HepG2 (cell line): ENCODE results near the gene CD72. TPM values are rescaled to one million over a fixed set of nuclear protein-coding genes. Genes with fewer than 3 reads are reported as not detected.

Experiments
- ARID3A ChIP-seq: IDR thresholded peaks from 2 replicates; pipeline ENCODE4 v1.6.1; 2012; ENCODE audit warnings: low read depth, low read length, improper control_type of control experiment
- BHLHE40 ChIP-seq: IDR thresholded peaks from 2 replicates; pipeline ENCODE4 v1.6.1; 2011; ENCODE audit warnings: low read length, improper control_type of control experiment
- CREM ChIP-seq, 2 experiments: sonication (generic) in 1 of 2; formaldehyde crosslinking in 1 of 2; IDR thresholded peaks; 2 replicates each; pipeline versions ENCODE4 v1.4.0 to v1.6.1; 2016 to 2020; ENCODE audit warnings: antibody characterized with exemption in 1 of 2, mild to moderate bottlenecking in 1 of 2, missing genetic modification reagents in 1 of 2
- HES4 ChIP-seq: sonication (generic); formaldehyde crosslinking; IDR thresholded peaks from 2 replicates; pipeline ENCODE4 v1.9.0; 2021; ENCODE audit warnings: mild to moderate bottlenecking, missing genetic modification reagents, borderline replicate concordance
- HOXA7 ChIP-seq: sonication (generic); formaldehyde crosslinking; IDR thresholded peaks from 2 replicates; pipeline ENCODE4 v1.8.1; 2022; ENCODE audit warnings: mild to moderate bottlenecking, missing genetic modification reagents, moderate library complexity
- MAFF ChIP-seq: IDR thresholded peaks from 2 replicates; pipeline ENCODE4 v1.6.1; 2011; ENCODE audit warnings: low read depth, low read length, improper control_type of control experiment
- NCOR1 ChIP-seq: fragments of 200-600 bp; sonication (generic); IDR thresholded peaks from 2 replicates; pipeline ENCODE4 v1.7.0; 2017; ENCODE audit warnings: antibody characterized with exemption, low read length, borderline replicate concordance
- PRPF4 ChIP-seq: fragments of 200-400 bp; formaldehyde crosslinking; IDR thresholded peaks from 2 replicates; pipeline ENCODE4 v1.6.1; 2016; ENCODE audit warnings: low read length, low read depth; ENCODE audit not compliant: poor library complexity, severe bottlenecking
- RERE ChIP-seq: IDR thresholded peaks from 2 replicates; pipeline ENCODE4 v1.6.1; 2016; ENCODE audit warnings: low read depth, missing genetic modification reagents, missing compliant biosample characterization
- SCMH1 ChIP-seq: sonication (generic); formaldehyde crosslinking; IDR thresholded peaks from 2 replicates; pipeline ENCODE4 v1.9.0; 2021; ENCODE audit warnings: missing genetic modification reagents, mild to moderate bottlenecking, borderline replicate concordance
- ZBTB25 ChIP-seq: IDR thresholded peaks from 2 replicates; pipeline ENCODE4 v1.6.1; 2018; ENCODE audit warnings: missing genetic modification reagents
- ZNF282 ChIP-seq: fragments of 450-650 bp; IDR thresholded peaks from 2 replicates; pipeline ENCODE4 v1.6.1; 2018; ENCODE audit not compliant: partially characterized antibody
- ZNF770 ChIP-seq: sonication (generic); formaldehyde crosslinking; IDR thresholded peaks from 2 replicates; pipeline ENCODE4 v1.5.0; 2020; ENCODE audit warnings: mild to moderate bottlenecking, missing genetic modification reagents
- polyA plus RNA-seq, 8 experiments: library from polyadenylated mRNA; depleted of rRNA in 3 of 8; stranded (reverse) in 7 of 8; unstranded in 1 of 8; fragments of >200 nt; fragmentation: Illumina TruSeq in 4 of 8; extraction: Trizol in 4 of 8; gene quantifications; 2 replicates each; pipeline versions ENCODE4 v1.2.1 to v1.2.3, GENCODE V29; 2011 to 2016; ENCODE audit warnings: low read depth in 4 of 8, missing spikeins in 1 of 8, mixed read lengths in 1 of 8; ENCODE audit not compliant: insufficient read depth in 1 of 8
- total RNA-seq, 5 experiments: library from RNA; depleted of rRNA; stranded (reverse); fragments of >200 nt; fragmentation: Illumina TruSeq; extraction: Trizol; gene quantifications; 2 replicates each; pipeline ENCODE4 v1.2.3, GENCODE V29; 2016; ENCODE audit warnings: low read depth in 1 of 5

The CD72 gene
- total and polyA plus RNA-seq, 2 of the 13 experiments (the other 11 are each of a cell fraction or from before 2014, with no cell fraction given), result 0.18 to 1.1 TPM

GRCh38 chr9:35651956-35652828, 34.0 kb upstream of the CD72 start (continued):
- TF ChIP-seq ZBTB25 (CRISPR knock-in tag) (no peak), ARID3A (peak; percentile 53; the same call in 1 of the 2 replicates), RERE (CRISPR knock-in tag) (no peak), HES4 (CRISPR knock-in tag) (no peak), CREM (IDR thresholded peaks at IDR 0.05) (peak; percentile 30; the same call in 1 of the 2 replicates), CREM (CRISPR knock-in tag; IDR thresholded peaks at IDR 0.05) (no peak), NCOR1 (no peak), ZNF282 (no peak), MAFF (peak; percentile 99), BHLHE40 (peak; percentile 48; the same call in 1 of the 2 replicates), HOXA7 (CRISPR knock-in tag) (no peak), ZNF770 (CRISPR knock-in tag) (peak; percentile 82), PRPF4 (no peak), SCMH1 (no peak)
